EL (cell line): ENCODE data around the gene SEPTIN8.
A peak's percentile ranks its signal among the peaks of the same experiment; 100 is the strongest.

Experiments
- DNase-seq: peaks from one replicate; pipeline ENCODE4 v3.0.0-alpha.2; 2016

SEPTIN8 gene

DNA sequence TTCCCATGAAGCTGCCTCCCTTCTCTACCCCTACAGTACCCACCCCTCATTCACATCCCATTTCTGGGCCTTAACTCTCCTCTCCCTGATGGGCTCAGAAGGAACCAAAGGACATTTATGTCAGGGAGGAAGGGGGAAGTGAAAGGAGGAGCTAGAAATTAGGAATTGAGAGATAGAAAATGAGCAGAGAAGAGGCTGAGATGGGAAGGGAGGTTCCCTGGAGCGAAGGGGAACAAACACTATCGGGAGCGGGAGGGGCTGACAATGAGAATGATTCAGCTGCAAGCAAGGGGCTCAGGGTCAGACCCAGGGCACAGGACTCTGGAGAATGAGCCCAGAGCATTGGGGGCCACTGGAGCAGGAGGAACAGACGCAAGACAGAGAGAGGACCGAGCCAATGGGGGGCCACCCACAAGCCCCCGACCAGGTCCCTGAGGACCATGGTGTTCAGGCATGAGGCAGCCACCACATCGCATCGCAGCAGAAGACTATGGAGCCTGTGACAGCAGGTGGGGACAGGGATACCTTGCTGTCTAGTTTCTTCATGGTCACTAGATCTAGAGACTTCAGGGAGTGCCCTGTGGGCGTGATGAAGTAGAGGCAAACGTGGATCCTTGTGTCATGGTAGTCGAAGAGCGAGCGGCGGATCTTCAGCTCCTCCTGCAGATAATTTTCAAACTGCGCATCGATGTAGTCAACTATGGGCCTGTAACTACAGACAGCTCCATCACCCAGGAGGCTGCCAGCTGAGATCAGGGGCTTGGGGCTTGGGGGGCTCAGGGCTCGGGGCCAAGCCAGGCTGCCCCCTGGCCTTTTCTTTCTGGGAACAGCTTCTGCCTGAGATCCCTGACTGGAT is 13.6 kb downstream of the SEPTIN8 start:
- no peak for DNase-seq

DNA sequence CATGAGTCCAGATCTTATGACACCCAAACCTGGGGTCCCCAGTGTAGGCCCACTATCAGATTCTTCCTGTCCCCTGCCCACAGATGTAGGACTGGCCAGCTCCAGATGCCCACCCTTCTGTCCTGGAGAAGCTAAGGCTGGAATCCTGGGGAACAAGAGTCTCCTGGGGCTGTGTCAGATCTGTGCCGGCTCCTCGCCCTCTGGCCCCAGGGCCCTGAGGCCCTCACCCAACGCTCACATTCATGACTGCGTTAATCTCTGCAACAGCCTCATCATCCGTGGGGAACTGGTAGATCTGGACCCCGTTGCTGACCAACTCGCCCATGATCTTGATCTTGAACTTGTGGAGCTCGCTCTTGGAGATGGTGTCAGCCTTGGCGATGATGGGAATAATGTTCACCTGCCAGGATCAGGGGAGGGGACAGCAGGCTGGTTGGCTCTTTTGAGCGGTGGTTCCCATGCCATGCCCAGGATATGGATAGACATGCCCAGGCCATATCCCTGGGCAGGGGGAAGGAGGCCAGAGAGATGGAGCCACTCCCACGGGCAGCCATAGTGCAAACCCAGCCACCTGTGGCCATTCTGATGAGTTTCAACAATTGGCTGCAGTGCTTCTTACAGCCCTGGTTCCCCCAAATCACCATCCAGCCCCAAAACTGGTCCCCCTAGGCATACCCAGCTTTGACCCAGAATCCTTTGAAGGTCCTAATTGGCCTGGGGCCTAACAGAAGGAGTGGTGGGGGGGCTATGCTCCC is 14.6 kb downstream of the SEPTIN8 start:
- no peak for DNase-seq

DNA sequence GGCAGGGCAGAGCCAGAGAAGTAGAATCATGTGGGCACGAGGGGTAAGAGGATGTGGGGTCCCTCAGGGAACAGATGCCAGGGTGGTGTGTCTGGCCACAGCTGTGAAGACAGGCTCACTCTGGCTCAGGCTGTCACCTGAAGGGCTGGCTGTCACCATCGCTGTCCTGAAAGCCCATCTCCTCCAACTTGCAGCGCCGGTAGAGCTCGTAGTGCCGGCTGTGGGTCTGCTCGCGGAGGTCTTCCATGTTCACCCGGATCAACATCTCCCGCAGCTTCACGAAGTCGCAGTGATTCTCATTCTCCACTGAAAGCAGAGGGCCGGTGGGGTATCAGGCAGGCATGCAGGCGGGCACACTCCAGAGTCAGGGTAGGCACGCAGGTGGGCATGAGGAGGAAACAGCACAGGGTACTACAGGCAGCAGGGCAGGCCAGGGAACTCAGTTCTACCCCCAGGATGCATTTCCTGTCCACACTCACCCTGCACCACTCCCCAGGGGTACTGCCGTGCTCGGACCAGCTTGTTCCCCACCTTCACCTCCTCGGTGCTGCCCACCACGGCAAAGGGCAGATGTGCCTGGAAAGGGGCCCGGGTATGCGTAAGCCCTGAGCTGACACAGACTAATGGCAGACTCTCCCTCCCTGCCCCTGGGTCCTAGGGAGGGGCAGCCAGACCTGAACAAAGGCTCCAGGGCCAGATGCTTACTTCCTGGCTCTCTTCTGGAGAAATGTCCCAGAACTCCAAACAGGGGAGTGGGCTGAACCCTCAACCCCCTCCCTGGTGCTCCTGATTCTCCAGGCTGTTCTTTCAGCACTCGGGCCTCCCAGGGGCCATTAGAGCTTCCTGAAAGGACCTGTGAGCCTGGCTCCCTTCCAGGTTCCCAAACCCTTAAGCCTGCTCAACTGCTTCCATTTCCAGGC is 15.5 kb downstream of the SEPTIN8 start:
- no peak for DNase-seq

DNA sequence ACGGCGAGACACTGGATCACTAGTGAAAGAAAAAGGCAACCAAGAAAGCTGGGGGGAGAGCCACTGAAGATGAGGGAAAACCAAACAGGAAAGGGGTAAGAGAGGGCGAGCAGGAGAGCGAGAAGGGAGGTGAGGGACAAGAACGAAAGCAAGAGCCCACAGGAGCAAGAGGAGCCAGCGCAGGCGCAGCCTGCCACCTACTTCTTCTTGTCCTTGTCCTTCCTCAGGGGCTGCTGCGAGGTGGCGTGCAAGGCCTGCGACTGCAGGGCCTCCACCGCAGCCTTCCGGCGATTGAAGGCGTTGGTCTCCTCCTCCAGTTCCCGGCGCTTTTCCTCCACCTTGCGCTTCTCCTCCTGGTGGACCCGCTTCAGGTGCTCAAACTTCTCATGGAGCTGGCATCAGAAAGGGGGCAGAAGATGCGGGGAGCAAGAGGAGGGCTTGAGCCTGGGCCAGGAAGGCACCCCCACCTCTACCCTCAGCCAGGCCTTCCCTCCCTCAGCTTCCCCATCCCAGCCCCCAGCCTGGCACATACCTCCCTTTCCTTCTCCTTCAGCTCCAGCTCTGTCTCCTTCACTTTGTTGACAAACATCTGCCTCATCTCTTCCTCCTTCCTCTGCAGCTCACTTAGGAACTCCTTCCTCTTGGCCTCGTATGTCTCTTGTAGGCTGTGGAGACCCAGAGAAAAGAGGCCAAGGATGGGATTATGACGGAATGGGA is 16.3 kb downstream of the SEPTIN8 start:
- no peak for DNase-seq

DNA sequence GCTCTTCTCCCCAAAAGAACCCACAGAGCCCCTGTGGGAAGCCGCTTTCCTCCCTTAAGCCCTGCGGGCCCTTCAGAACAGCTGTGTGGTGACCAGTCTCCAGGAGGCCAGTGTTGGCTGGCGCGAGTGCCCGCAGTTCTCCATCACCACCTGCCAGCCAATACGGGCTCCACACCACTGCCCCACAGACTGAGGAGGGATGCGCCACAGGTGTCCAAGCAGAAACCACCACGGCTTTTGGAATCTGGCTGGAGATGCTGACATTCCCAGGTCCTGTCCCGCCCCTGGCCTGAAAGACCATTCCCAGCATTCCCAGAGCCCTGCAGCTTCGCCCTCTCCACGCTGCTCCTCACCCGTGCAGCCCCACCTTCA is 17.0 kb downstream of the SEPTIN8 start:
- no peak for DNase-seq

GRCh38 chr5:132759114-132760048 is 17.7 kb downstream of the SEPTIN8 start:
- DNase-seq = no peak

- DNase-seq = no peak
Observed at GRCh38 chr5:132758451-132758850, 18.6 kb downstream of the SEPTIN8 start.

GRCh38 chr5:132756542-132756941 is 20.5 kb downstream of the SEPTIN8 start:
- DNase-seq = no peak

- peak; percentile 47 for DNase-seq
Observed at GRCh38 chr5:132754947-132755346, 22.1 kb downstream of the SEPTIN8 start.

DNA sequence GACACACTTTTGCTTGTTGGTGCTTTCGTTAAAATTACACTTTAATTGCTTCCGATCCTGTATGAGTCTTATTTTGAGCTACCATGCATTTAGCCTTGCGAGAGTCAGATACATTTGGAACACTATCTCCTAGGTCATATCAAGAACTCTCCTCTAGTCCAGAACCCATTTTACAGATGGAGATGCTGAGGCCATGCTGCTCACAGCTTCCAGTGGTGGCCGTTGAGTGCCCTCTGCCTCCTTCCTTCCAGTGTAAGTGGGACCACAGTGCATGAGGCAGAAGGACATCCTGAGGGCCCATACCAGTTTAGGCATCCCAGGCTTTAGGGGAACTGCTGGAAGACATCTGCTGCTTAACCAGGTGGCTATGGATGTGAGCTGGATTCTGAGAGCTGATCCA is 22.9 kb downstream of the SEPTIN8 start:
- no peak for DNase-seq

DNA sequence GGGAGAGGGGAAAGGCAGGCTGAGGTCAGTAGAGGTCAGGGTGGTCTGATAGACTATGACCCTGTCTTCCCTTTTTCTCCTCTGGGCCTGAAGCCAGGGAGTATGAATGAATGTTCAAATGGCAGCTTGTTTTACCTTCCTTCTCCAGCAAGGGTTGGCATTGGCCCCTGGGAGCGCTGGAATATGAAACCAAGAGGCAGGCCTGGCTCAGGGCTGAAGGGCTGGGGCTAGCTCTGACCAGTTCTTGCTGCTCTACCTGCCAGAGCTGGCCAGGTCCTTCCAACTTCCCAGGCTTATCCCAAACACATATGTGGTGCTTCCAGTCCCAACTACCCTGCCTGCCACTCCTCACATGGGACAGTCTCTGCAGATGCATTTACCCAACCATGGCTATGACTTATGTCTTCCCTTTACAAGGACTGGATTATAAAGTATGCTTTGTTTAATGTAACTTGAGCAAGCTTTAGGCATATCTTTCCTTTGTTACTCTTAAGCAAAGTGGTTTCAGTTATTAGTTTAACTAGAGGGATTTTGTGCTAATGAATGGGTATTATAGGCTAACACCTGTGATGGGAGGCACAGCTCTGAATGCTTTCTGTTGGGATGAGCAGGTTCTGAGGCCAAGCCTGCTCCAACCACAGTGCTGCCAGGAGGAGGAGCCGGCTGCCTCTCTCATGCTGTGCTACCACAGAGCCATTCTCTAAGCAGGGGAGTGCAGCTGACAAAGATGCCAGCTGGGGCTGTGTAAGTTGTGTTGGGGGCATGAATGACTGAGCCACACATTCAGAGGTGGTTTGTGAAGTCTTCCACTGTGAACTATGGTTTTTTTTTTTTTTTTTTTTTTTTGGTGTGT is 23.7 kb downstream of the SEPTIN8 start:
- DNase-seq = no peak

DNA sequence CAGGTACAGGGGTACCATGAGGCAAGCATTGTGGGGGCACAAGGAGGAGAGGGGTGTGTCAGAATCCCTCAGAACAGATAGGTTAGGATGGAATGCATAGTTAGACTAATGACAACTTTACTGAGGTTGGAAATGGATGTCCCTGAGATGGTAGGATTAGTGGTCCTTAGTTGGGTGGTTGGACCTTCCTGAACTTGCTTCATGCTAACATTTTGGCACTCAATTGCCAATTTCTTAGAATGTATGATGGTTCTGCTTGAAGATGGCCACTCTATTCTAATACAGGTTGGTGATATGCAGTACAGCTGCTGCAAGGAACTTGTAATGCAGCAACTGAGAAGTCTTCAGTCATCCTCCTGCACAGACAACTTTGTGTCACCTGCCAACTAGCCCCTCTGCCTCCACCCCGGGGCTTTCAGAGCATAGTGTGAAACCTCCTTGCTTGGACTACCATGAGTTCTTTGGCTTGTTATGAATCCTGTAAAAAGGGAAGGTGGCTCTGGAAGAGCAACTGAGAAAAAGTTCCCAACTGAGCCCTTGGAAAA is 24.4 kb downstream of the SEPTIN8 start:
- DNase-seq = no peak

DNA sequence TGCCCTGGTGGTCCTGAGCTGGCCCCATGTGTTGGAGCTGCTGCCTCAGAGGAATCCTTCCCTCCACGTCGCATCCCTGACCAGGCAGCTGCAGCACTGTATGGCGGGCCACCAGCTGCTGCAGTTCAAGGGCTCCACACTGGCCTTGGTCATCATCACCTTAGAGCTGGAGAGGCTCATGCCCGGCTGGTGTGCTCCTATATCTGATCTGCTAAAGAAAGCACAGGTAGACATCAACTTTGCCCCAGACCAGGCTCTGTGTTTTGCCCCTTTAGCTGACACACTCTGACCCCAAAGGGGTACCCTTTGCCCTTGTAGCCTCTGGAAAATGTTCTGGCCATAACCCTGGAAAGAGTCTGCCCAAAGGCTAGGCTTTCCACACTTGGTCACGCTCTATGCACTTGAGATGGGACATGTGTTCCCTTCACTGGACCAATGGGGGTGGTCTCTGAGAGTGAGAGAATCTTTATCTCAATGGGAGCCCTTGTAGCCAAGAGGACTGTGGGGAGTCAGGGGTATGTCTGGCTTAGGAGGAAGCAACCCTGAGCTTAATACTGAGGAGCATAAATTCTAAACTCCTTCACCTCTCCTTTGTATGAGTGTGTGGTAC is 25.0 kb downstream of the SEPTIN8 start:
- DNase-seq = no peak

DNA sequence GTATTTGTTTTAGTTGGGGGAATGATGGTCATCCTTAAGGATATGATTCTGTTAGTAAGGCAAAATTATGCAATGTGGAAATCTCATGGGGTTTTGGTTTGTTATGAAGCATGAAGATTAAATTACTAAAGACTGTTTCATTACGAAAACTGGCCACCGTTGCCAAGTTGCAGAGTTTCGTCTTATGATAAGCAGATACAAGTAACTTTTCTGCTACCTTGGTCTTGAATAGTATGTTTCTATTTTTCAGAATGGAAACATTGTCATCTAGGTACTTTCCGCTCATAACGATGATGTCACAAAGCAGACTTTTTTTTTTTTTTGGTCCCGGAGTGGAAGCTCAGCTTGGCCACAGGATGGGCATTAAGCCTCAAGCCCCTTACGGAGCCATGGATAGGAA is 25.6 kb downstream of the SEPTIN8 start:
- no peak for DNase-seq

DNA sequence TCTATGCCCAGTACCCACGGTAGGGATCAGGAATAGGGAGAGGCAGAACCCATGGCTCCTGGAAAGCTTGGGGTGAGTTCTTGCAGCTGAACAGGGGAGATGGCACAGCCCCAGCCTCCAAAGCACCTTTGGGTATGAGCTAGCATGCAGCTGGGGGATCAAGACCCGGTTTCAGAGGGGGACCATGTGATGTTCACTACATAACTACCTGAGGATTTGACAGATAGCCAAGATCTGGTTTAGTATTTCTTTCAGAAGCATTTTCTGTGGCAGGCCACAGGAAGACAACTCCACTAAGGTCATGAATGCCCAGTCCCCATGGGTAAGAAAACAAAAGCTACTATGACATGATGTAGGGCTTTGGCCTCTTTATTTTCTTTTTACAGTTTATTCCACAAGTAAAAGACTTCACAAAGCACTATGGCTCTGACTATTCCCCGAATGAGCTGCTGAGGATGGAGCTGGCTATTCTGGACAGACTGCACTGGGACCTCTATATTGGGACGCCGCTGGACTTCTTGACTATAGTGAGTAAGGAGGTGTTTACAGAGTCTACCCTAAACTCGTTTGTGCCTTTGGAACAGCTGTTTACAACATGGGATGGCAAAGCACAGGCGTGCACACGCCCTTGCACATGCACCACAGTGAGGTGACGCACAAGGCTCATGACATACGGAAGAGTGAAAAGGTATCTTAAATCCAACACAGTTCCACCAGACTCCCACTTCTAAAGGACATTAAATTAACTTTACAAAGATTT is 26.4 kb downstream of the SEPTIN8 start:
- no peak for DNase-seq

- no peak for DNase-seq
Observed at GRCh38 chr5:132749506-132749905, 27.5 kb downstream of the SEPTIN8 start.

DNA sequence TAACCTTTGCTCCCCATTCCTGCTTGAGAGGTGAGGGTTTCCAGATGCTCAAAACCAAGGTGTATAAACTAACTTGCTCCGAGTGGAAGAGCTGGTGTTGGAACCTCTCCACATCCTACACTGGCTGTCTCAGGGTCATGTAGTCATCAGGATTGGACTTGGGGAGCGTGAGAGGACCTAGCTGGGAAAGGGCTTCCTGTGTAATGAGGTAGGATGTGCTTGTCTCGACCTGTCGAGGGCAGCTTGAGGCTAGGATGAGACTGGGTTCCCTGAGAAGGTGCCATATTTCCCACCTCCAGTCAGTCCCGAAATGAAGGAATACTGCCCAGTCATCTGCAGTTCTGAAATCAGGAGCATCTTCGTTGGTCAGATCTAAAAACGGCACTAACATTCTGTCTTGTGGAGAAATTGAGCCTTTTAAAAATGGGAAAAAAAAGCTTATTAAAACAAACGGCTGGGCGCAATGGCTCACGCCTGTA is 28.5 kb downstream of the SEPTIN8 start:
- no peak for DNase-seq

DNA sequence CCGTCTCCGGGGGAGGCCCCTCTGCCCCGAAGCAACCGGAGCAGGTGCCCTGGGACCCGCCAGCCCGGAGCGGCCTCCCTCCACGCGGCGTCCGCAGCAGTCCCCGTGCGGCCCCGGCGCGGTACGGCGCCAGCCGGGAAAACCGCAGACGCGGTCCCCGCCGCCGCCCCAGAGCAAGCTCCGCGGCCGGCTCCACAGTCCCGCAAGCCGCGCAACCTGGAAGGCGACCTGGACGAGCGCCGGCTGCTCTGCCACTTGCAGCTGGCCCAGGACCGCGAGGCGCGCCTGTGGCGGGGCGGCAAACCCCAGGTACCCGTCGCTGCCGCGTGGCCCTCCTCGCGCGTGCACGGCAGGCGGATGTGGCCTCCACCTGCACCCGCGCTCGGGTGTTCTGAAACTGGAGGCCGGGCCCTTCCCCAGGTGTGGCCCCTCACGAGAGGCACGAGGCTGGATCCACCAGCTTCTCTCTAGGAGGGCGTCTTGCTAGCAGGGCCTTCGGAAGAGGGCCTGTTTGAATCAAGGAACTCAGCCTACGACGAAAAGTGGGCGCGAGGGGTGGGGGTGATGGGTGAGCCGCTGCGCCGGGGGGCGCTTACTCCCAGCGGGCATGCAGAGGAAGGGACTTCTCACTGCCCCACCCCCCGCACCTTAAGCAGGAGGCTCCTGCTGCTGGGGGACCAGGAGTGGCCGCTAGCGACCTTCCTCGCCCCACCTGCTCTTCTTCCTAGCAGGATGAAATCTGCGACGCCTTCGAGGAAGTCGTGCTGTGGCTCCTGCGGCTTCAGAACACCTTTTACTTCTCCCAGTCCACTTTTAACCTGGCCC is 29.2 kb downstream of the SEPTIN8 start:
- DNase-seq = no peak
